Osteoblast (primary cell): Measurements from ENCODE around the gene LCOR. TPM values are rescaled to one million over a fixed set of nuclear protein-coding genes. Genes with fewer than 3 reads are reported as not detected.
A peak's percentile ranks its signal among the peaks of the same experiment; 100 is the strongest.

Experiments
- DNase-seq: peaks from one replicate; pipeline ENCODE4 v3.0.0; 2011; ENCODE audit warnings: low spot score, mixed read lengths; ENCODE audit not compliant: insufficient read length; ENCODE audit errors: missing footprints
- H2AFZ ChIP-seq: 2 replicates; pipeline ENCODE4 v1.6.0; 2011; ENCODE audit warnings: mild to moderate bottlenecking, low read length
- H3K27ac ChIP-seq: 2 replicates; pipeline ENCODE4 v1.5.1; 2011; ENCODE audit warnings: mild to moderate bottlenecking, low read depth, low read length, moderate library complexity
- H3K27me3 ChIP-seq: 2 replicates; pipeline ENCODE4 v1.6.0; 2012; ENCODE audit warnings: mild to moderate bottlenecking, control low read depth, inconsistent platforms, low read length, moderate library complexity; ENCODE audit not compliant: insufficient read depth
- H3K36me3 ChIP-seq: 2 replicates; pipeline ENCODE4 v1.5.1; 2011; ENCODE audit warnings: mild to moderate bottlenecking, low read length, control low read depth, moderate library complexity; ENCODE audit not compliant: insufficient read depth
- H3K4me1 ChIP-seq: 2 replicates; pipeline ENCODE4 v1.5.1; 2011; ENCODE audit warnings: mild to moderate bottlenecking, low read length, control low read depth, moderate library complexity; ENCODE audit not compliant: insufficient read depth
- H3K4me2 ChIP-seq: 2 replicates; pipeline ENCODE4 v1.6.0; 2011; ENCODE audit warnings: mild to moderate bottlenecking, low read length; ENCODE audit not compliant: insufficient read depth
- H3K4me3 ChIP-seq: fragments of 200-600 bp; sonication (generic); 3 replicates; pipeline ENCODE4 v1.5.1; 2012; ENCODE audit warnings: mild to moderate bottlenecking, low read length, inconsistent platforms; ENCODE audit not compliant: insufficient read depth
- H3K79me2 ChIP-seq: 2 replicates; pipeline ENCODE4 v1.6.0; 2012; ENCODE audit warnings: mild to moderate bottlenecking, low read length, control low read depth, inconsistent platforms; ENCODE audit not compliant: insufficient read depth
- H3K9me3 ChIP-seq: 2 replicates; pipeline ENCODE4 v1.5.1; 2011; ENCODE audit warnings: low read depth, low read length, control low read depth
- H4K20me1 ChIP-seq: 2 replicates; pipeline ENCODE4 v1.6.0; 2012; ENCODE audit warnings: mild to moderate bottlenecking, low read length, control low read depth; ENCODE audit not compliant: insufficient read depth
- total RNA-seq: library from RNA; depleted of rRNA; stranded (reverse); fragments of >200 nt; gene quantifications from 2 replicates; pipeline ENCODE4 v1.2.3, GENCODE V29; 2012
- TF ChIP-seq, protein P1 (sequence below): IDR thresholded peaks from 2 replicates; pipeline ENCODE4 v1.5.1; 2011; ENCODE audit warnings: mild to moderate bottlenecking, low read depth, low read length, moderate library complexity; ENCODE audit errors: extremely low read depth

Gene LCOR
- total RNA-seq, 1 donor, result 19.2 TPM

DNA sequence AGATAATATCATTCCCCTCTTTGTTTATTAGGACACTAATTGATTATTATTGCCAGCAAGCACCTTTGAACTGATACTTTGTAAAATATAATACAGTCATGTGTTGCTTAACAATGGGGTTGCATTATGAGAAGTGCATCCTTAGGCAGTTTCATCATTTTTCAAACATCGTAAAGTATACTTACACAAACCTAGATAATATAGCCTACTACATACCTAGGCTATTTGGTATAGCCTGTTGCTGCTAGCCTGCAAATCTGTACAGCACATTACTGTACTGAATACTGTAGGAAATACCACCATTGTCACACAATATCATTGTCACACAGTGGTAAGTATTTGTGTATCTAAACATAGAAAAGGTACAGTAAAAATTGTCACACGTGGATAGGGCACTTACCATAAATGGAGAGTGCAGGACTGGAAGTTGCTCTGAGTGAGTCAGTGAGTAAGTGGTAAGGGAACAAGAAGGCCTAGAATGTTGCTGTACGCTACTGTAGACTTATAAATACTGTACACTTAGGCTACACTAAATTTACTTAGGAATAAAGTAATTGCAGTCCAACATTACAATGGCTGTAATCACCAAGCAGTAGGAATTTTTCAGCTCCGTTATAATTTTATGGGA lies 70.7 kb downstream of the LCOR start:
- peaks cover 51% of the 10 kb centered on the region for H4K20me1 ChIP-seq
- no peak overlapping the region for H2AFZ ChIP-seq
- H3K4me1 ChIP-seq, result no peaks in the 10 kb centered on the region
- H3K36me3 ChIP-seq, result no peaks in the 10 kb centered on the region
- no peak overlapping the region for H3K4me2 ChIP-seq
- no peaks in the 10 kb centered on the region for H3K9me3 ChIP-seq
- H3K27me3 ChIP-seq, result no peaks in the 10 kb centered on the region
- no peak overlapping the region for H3K4me3 ChIP-seq
- H3K79me2 ChIP-seq, result peaks cover 92% of the 10 kb centered on the region
- H3K27ac ChIP-seq, result no peak overlapping the region
- no peak for DNase-seq
- TF ChIP-seq, protein P1, sequence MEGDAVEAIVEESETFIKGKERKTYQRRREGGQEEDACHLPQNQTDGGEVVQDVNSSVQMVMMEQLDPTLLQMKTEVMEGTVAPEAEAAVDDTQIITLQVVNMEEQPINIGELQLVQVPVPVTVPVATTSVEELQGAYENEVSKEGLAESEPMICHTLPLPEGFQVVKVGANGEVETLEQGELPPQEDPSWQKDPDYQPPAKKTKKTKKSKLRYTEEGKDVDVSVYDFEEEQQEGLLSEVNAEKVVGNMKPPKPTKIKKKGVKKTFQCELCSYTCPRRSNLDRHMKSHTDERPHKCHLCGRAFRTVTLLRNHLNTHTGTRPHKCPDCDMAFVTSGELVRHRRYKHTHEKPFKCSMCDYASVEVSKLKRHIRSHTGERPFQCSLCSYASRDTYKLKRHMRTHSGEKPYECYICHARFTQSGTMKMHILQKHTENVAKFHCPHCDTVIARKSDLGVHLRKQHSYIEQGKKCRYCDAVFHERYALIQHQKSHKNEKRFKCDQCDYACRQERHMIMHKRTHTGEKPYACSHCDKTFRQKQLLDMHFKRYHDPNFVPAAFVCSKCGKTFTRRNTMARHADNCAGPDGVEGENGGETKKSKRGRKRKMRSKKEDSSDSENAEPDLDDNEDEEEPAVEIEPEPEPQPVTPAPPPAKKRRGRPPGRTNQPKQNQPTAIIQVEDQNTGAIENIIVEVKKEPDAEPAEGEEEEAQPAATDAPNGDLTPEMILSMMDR, result no peak

DNA sequence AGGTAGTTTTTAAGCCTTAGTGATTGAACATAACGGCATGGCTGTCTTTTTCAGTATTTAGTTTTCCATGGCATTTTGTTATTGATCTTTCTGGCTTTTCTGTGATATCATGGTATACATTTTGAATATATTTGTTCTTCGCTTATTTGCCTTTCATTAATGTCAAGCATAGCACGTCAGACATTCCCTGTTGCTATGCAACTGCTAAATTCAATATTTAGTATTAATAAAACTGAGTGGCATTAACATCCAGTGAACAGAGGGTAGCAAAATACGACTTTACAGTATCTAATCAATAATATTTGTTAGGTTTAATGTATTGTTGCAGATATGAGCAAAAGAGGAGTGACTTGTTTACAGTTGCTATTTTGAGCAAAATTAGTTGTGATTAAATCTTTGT lies 72.5 kb downstream of the LCOR start:
- peaks cover 38% of the 10 kb centered on the region for H4K20me1 ChIP-seq
- no peaks in the 10 kb centered on the region for H3K4me1 ChIP-seq
- peaks cover 90% of the 10 kb centered on the region for H3K79me2 ChIP-seq
- TF ChIP-seq, protein P1, result no peak
- no peak for DNase-seq
- H3K27me3 ChIP-seq, result no peaks in the 10 kb centered on the region
- H3K4me3 ChIP-seq, result no peak overlapping the region
- H3K27ac ChIP-seq, result no peak overlapping the region
- no peaks in the 10 kb centered on the region for H3K36me3 ChIP-seq
- H2AFZ ChIP-seq, result no peak overlapping the region
- no peak overlapping the region for H3K4me2 ChIP-seq
- H3K9me3 ChIP-seq, result no peaks in the 10 kb centered on the region

DNA sequence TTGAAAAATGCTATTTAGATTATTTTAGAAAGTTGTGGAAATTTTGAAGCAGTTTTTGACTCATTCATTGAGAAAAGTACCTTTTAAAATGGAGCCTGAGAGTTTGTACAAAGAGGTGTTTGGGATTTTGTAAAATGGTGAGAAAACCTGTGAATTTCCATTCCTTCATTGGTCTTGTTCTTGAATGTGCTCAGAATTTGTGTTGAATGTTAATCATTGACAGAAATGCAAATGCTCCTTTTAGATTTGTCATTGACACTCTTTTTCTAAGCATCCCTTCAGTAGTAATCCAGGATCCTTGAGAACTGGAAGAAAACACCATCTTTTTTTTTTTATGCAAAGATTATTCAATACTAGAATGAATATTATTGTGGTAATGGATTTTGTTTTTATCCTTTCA lies 74.8 kb downstream of the LCOR start:
- Histone ChIP-seq H3K27ac (no peak overlapping the region), H3K36me3 (no peaks in the 10 kb centered on the region), H3K9me3 (no peaks in the 10 kb centered on the region), H3K79me2 (peaks cover 89% of the 10 kb centered on the region), H3K27me3 (no peaks in the 10 kb centered on the region), H2AFZ (no peak overlapping the region), H3K4me2 (no peak overlapping the region), H4K20me1 (peaks cover 37% of the 10 kb centered on the region), H3K4me1 (no peaks in the 10 kb centered on the region), H3K4me3 (no peak overlapping the region)
- TF ChIP-seq, protein P1, result no peak
- no peak for DNase-seq

DNA sequence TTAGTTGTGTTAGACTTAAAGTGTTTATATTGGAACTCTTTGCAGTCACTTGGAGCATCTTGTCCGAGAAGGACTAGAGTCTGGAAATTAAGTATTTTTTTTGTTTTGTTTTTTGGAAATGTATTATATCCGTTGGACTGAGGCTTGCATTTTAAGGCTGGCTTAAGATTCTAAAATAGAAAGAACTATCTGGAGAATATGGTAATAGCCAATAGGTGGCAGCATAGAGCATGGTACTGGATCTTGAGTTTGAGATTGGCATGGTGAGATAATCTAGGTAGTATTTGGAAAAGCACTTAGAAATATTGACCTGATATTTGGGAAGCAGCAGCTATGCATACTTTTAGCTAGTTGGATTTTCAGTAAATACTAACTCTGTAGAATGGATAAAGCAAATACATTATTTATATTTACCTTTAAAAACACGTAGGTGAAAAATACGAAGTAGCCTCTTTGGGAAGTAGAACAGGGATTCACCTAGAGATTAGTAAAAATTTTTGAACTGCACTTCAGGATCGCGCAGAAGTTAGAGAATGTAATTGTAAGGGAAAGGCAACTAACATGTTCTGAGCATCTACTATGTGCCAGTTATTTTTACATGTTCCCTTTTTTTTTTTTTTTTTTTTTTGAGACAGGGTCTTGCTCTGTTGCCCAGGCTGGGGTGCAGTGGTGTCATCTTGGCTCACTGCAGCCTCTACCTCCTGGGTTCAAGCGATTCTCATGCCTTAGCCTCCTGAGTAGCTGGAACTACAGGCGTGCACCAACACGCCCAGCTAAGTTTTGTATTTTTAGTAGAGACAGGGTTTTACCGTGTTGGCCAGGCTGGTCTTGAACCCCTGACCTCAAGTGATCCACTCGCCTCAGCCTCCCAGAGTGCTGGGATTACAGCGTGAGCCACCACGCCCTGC lies 78.6 kb downstream of the LCOR start:
- peak; percentile 71 for DNase-seq
- Histone ChIP-seq H3K79me2 (peaks cover 81% of the 10 kb centered on the region), H3K27me3 (no peaks in the 10 kb centered on the region), H3K4me1 (no peaks in the 10 kb centered on the region), H2AFZ (no peak overlapping the region), H3K4me2 (no peak overlapping the region), H3K36me3 (peaks cover 3% of the 10 kb centered on the region), H3K4me3 (no peak overlapping the region), H3K9me3 (no peaks in the 10 kb centered on the region), H3K27ac (no peak overlapping the region), H4K20me1 (peaks cover 9% of the 10 kb centered on the region)
- TF ChIP-seq, protein P1, result peak; percentile 80
